NCI-H748 (cell line): ENCODE results near the gene GALNT13.

Source experiments
- DNase-seq: peaks from one replicate; lab custom pipeline; 2025; ENCODE audit not compliant: unreplicated experiment; lab: John Stamatoyannopoulos, UW

Gene GALNT13

GRCh38 chr2:154394600-154394999 lies 522.9 kb downstream of the GALNT13 start:
- DNase-seq = no peak

GRCh38 chr2:154400563-154401290 lies 529.0 kb downstream of the GALNT13 start:
- no peak for DNase-seq

GRCh38 chr2:154402213-154402612 lies 530.5 kb downstream of the GALNT13 start:
- DNase-seq = peak; percentile 74

- no peak for DNase-seq
Observed at GRCh38 chr2:154403242-154403790, 531.6 kb downstream of the GALNT13 start.

- no peak for DNase-seq
Observed at GRCh38 chr2:154408786-154409185, 537.1 kb downstream of the GALNT13 start.

- DNase-seq = no peak
Observed at GRCh38 chr2:154422251-154422650, 550.5 kb downstream of the GALNT13 start.

GRCh38 chr2:154425994-154426393 lies 554.3 kb downstream of the GALNT13 start:
- peak; percentile 20 for DNase-seq

GRCh38 chr2:154427453-154427852 lies 555.7 kb downstream of the GALNT13 start:
- DNase-seq = no peak

- no peak for DNase-seq
Observed at GRCh38 chr2:154428022-154428421, 556.3 kb downstream of the GALNT13 start.

GRCh38 chr2:154433010-154433409 lies 561.3 kb downstream of the GALNT13 start:
- DNase-seq = no peak

- no peak for DNase-seq
Observed at GRCh38 chr2:154437104-154437503, 565.4 kb downstream of the GALNT13 start.

GRCh38 chr2:154439156-154439555 lies 567.4 kb downstream of the GALNT13 start:
- peak; percentile 38 for DNase-seq

GRCh38 chr2:154443919-154444318 lies 572.2 kb downstream of the GALNT13 start:
- DNase-seq = no peak

GRCh38 chr2:154446324-154446723 lies 574.6 kb downstream of the GALNT13 start:
- no peak for DNase-seq

- DNase-seq = peak; percentile 55
Observed at GRCh38 chr2:154447727-154448418, 576.2 kb downstream of the GALNT13 start.

- no peak for DNase-seq
Observed at GRCh38 chr2:154449951-154450658, 578.4 kb downstream of the GALNT13 start.

GRCh38 chr2:154452471-154452870 lies 580.7 kb downstream of the GALNT13 start:
- DNase-seq = no peak

GRCh38 chr2:154452906-154453493 lies 581.3 kb downstream of the GALNT13 start:
- DNase-seq = peak; percentile 78

GRCh38 chr2:154455166-154455565 lies 583.4 kb downstream of the GALNT13 start:
- no peak for DNase-seq

- DNase-seq = no peak
Observed at GRCh38 chr2:154455866-154456265, 584.1 kb downstream of the GALNT13 start.

- no peak for DNase-seq
Observed at GRCh38 chr2:154457286-154457685, 585.6 kb downstream of the GALNT13 start.
